Posterior cingulate gyrus (tissue), 11 donors: ENCODE measurements around the gene CACNA1C.
A peak's percentile ranks its signal among the peaks of the same experiment; 100 is the strongest.

Experiments
- DNase-seq, 10 donors: peaks; one replicate each; pipeline versions ENCODE4 v3.0.0 to v3.0.0-alpha.2; 2020 to 2021; ENCODE audit warnings: mixed read lengths in 3 of 10
- intact Hi-C: fragments of 100-400 bp; cut with DNase I; formaldehyde crosslinking; loops from one replicate; pipeline ENCODE4 v1.15.1; 2023

Gene CACNA1C

GRCh38 chr12:2034633-2035430 is 18.0 kb upstream of the CACNA1C start:
- intact Hi-C loops = loop anchor here (2.0 to 10.0 kb wide), 3 partner anchors 33 to 238 kb away; partner anchors contain the start of gene DCP1B
- peak; percentile 74 to 98 (median 90) for DNase-seq

GRCh38 chr12:2035431-2036055 is 17.2 kb upstream of the CACNA1C start:
- intact Hi-C loops = loop anchor here (2.0 to 10.0 kb wide), 3 partner anchors 33 to 239 kb away; partner anchors contain the start of gene DCP1B
- DNase-seq = peak in 6 of 10 donors; percentile 33 to 89 (median 62)

- intact Hi-C loops = loop anchor here (5.0 to 10.0 kb wide), 2 partner anchors 37 to 94 kb away; partner anchors contain the start of gene DCP1B
- DNase-seq = no peak
Observed at GRCh38 chr12:2039034-2039433, 13.8 kb upstream of the CACNA1C start.

- intact Hi-C loops = no loop called here
- no peak for DNase-seq
Observed at GRCh38 chr12:2043054-2043453, 9.7 kb upstream of the CACNA1C start.

GRCh38 chr12:2044165-2044564 is 8.6 kb upstream of the CACNA1C start:
- intact Hi-C loops = no loop called here
- DNase-seq = no peak

- intact Hi-C loops = no loop called here
Observed at GRCh38 chr12:2046957-2047356, 5.8 kb upstream of the CACNA1C start.

GRCh38 chr12:2047752-2048151 is 5.0 kb upstream of the CACNA1C start:
- DNase-seq = no peak
- intact Hi-C loops = no loop called here

More at GRCh38 chr12:2046957-2047356, 5.8 kb upstream of the CACNA1C start:
- no peak for DNase-seq

GRCh38 chr12:2049604-2050540 is 2.9 kb upstream of the CACNA1C start:
- no peak for DNase-seq
- intact Hi-C loops = loop anchor here (5.0 to 10.0 kb wide), 2 partner anchors 105 to 232 kb away; no protein-coding TSS in a partner anchor

GRCh38 chr12:2051700-2052621 is 826 bp upstream of the CACNA1C start:
- DNase-seq = peak in 6 of 10 donors; percentile 27 to 89 (median 58)
- intact Hi-C loops = loop anchor here (5.0 to 10.0 kb wide), 2 partner anchors 103 to 230 kb away; no protein-coding TSS in a partner anchor

GRCh38 chr12:2053691-2054090 is 904 bp downstream of the CACNA1C start:
- DNase-seq = peak in 6 of 10 donors; percentile 26 to 87 (median 61)
- intact Hi-C loops = loop anchor here (5.0 to 10.0 kb wide), 2 partner anchors 101 to 229 kb away; no protein-coding TSS in a partner anchor

GRCh38 chr12:2054091-2055018 is 1.6 kb downstream of the CACNA1C start:
- DNase-seq = peak in 7 of 10 donors; percentile 32 to 91 (median 48)
- intact Hi-C loops = loop anchor here (5.0 to 10.0 kb wide), 3 partner anchors 100 to 528 kb away; no protein-coding TSS in a partner anchor

- intact Hi-C loops = loop anchor here (5.0 to 10.0 kb wide), 2 partner anchors 98 to 525 kb away; no protein-coding TSS in a partner anchor
- DNase-seq = peak in 9 of 10 donors; percentile 46 to 92 (median 66)
Observed at GRCh38 chr12:2057041-2057794, 4.4 kb downstream of the CACNA1C start.

GRCh38 chr12:2057795-2058408 is 5.1 kb downstream of the CACNA1C start:
- DNase-seq = no peak
- intact Hi-C loops = loop anchor here (5.0 to 10.0 kb wide), 2 partner anchors 97 to 524 kb away; no protein-coding TSS in a partner anchor

- DNase-seq = no peak
- intact Hi-C loops = loop anchor here (5.0 to 10.0 kb wide), 2 partner anchors 96 to 523 kb away; no protein-coding TSS in a partner anchor
Observed at GRCh38 chr12:2058837-2059236, 6.0 kb downstream of the CACNA1C start.

GRCh38 chr12:2061402-2061801 is 8.6 kb downstream of the CACNA1C start:
- intact Hi-C loops = no loop called here
- DNase-seq = no peak

GRCh38 chr12:2064071-2064507 is 11.3 kb downstream of the CACNA1C start:
- intact Hi-C loops = no loop called here
- no peak for DNase-seq
